Ovary (tissue), 3 donors: ENCODE results near the gene EPS8.

Experiments used
- CTCF ChIP-seq, 3 donors: fragments of 450-650 bp in 2 of 3; fragments of 200-600 bp in 1 of 3; IDR thresholded peaks; one replicate each; pipeline versions ENCODE4 v1.5.1 to v1.8.0; 2016 to 2022; ENCODE audit warnings: antibody characterized with exemption in 3 of 3, mild to moderate bottlenecking in 1 of 3
- EP300 ChIP-seq: sonication (generic); formaldehyde crosslinking; IDR thresholded peaks from one replicate; pipeline ENCODE4 v1.6.1; 2017; ENCODE audit warnings: antibody characterized with exemption
- POLR2A ChIP-seq: fragments of 450-650 bp; IDR thresholded peaks from one replicate; pipeline ENCODE4 v1.6.1; 2017; ENCODE audit warnings: antibody characterized with exemption, mild to moderate bottlenecking, moderate library complexity
- donor health status: DM: no; HTN: no; CAD: no.

DNA sequence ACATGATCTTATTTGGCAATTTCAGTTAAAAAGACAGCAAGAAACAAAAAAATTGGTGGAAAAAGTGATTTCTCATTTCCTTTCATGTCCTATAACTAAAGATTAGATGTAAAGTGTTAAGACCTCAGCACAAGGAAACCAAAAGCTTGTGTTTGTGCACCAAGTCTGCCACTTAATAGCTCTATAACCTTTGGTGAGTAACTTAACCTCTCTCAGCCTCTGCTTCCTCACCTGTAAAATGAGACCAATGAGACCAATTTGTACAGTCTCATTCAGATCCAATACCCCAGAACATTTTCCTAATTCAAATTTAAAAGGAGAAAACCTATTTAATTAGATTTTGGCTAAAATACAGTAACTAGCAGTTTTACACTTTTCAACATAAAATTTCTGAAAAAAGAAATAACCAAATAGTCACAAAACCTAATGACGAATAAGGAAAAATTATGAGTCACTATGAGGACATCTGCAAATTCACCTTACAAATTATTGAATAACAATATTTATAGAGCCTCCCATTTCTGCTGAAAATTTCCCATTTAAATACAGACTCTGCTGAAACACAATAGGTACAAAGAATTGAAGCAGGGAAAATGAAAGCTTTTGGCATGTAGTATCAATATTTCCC is 71.1 kb downstream of the EPS8 start:
- no peak for TF ChIP-seq CTCF (IDR thresholded peaks at IDR 0.05)
- TF ChIP-seq EP300 = no peak
- TF ChIP-seq POLR2A = no peak
